K562 (cell line): ENCODE data around the gene HS2ST1. TPM values are rescaled to one million over a fixed set of nuclear protein-coding genes. Genes with fewer than 3 reads are reported as not detected.
A peak's percentile ranks its signal among the peaks of the same experiment; 100 is the strongest.

Experiments
- EP300 ChIP-seq: IDR thresholded peaks from 2 replicates; pipeline ENCODE4 v1.6.1; 2012; ENCODE audit warnings: low read length, improper control_type of control experiment
- FOSL1 ChIP-seq: fragments of 200-800 bp; sonication (Bioruptor generic); conservative IDR thresholded peaks from 2 replicates; pipeline ENCODE4 v1.6.1; 2016; ENCODE audit warnings: missing genetic modification characterization, missing compliant biosample characterization
- ILK ChIP-seq: fragments of 450-650 bp; IDR thresholded peaks from 2 replicates; pipeline ENCODE4 v1.6.1; 2016; ENCODE audit warnings: missing genetic modification characterization, low read depth, mild to moderate bottlenecking, missing compliant biosample characterization, moderate library complexity, borderline replicate concordance
- MYC ChIP-seq, 2 experiments: fragments of 250-450 bp in 1 of 2; sonication (Bioruptor Pico) in 1 of 2; IDR thresholded peaks; 2 replicates each; pipeline versions ENCODE4 v1.5.1 to v1.6.1; 2012 to 2021; ENCODE audit warnings: low read depth in 2 of 2, borderline replicate concordance in 1 of 2, improper control_type of control experiment in 1 of 2, low read length in 1 of 2, mild to moderate bottlenecking in 1 of 2, moderate library complexity in 1 of 2
- TRIM24 ChIP-seq, 2 experiments: fragments of 450-650 bp; IDR thresholded peaks; 2 replicates each; pipeline ENCODE4 v1.6.1; 2016
- ZNF224 ChIP-seq: sonication (generic); formaldehyde crosslinking; IDR thresholded peaks from 2 replicates; pipeline ENCODE4 v1.8.0; 2022; ENCODE audit warnings: mild to moderate bottlenecking, missing genetic modification reagents
- ZNF23 ChIP-seq: fragments of 250-450 bp; sonication (Bioruptor Pico); IDR thresholded peaks from 2 replicates; pipeline ENCODE4 v1.4.0; 2020; ENCODE audit warnings: mild to moderate bottlenecking
- polyA plus RNA-seq, 8 experiments: library from polyadenylated mRNA; depleted of rRNA in 4 of 8; stranded (reverse) in 5 of 8; unstranded in 3 of 8; fragments of >200 nt; fragmentation: Nextera tagmentation in 2 of 8; fragmentation: Illumina TruSeq in 1 of 8; extraction: Ambion mirVana in 2 of 8; extraction: Trizol in 1 of 8; gene quantifications; 2 replicates each; pipeline versions ENCODE4 v1.2.1 to v1.2.3, GENCODE V29; 2011 to 2014; ENCODE audit warnings: inconsistent platforms in 1 of 8, missing spikeins in 1 of 8
- total RNA-seq, 7 experiments: library from RNA; depleted of rRNA in 6 of 7; stranded (reverse); fragments of >200 nt in 6 of 7; fragmentation: Illumina TruSeq in 2 of 7; extraction: Trizol in 2 of 7; gene quantifications; 2 replicates each; pipeline versions ENCODE4 v1.2.1 to v1.2.3, GENCODE V29; 2011 to 2021; ENCODE audit warnings: low replicate concordance in 1 of 7
- TF ChIP-seq, protein P1 (sequence below), 2 experiments: fragments of 450-650 bp in 1 of 2; sonication (generic) in 1 of 2; formaldehyde crosslinking in 1 of 2; IDR thresholded peaks; 2 replicates each; pipeline versions ENCODE4 v1.7.1 to v1.9.0; 2016 to 2022; ENCODE audit warnings: inconsistent platforms in 1 of 2, mild to moderate bottlenecking in 1 of 2, missing genetic modification reagents in 1 of 2
- TF ChIP-seq, protein P2 (sequence below), 2 experiments: fragments of 450-650 bp in 1 of 2; IDR thresholded peaks; 2 replicates each; pipeline ENCODE4 v1.6.1; 2011 to 2017; ENCODE audit warnings: low read depth in 2 of 2, antibody characterized with exemption in 1 of 2, borderline replicate concordance in 1 of 2, low read length in 1 of 2, mild to moderate bottlenecking in 1 of 2, mixed read lengths in 1 of 2; ENCODE audit not compliant: control insufficient read depth in 1 of 2
- TF ChIP-seq, protein P3 (sequence below): sonication (generic); IDR thresholded peaks from 2 replicates; pipeline ENCODE4 v1.6.1; 2016
- TF ChIP-seq, protein P4 (sequence below): fragments of 450-650 bp; formaldehyde crosslinking; IDR thresholded peaks from 2 replicates; pipeline ENCODE4 v1.4.0; 2020; ENCODE audit warnings: mild to moderate bottlenecking

The HS2ST1 gene
- total and polyA plus RNA-seq, 9 of the 15 experiments (the other 6 are each of a cell fraction or from before 2014, with no cell fraction given) = 7.7 to 43.3 (median 25.8) TPM

DNA sequence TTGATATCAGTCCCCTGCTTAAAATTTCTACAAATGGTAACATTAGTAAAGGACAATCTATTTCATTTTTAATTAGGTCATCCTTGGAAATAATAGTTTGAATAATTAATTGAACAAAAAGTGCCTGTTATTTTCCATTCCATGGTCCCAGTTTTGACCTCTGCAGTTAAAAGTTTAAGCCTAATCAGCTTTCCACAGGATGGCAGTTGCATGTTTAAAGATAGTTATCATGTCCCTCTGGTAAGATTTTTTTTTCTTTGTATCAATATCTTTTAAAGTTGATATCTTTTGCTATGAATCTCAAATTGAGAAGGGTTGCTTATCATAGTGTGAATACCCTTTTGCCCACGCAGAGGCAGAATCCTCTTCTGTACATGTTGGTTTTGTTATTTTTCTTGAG lies 90.4 kb downstream of the HS2ST1 start (continued):
- TF ChIP-seq MYC (IDR thresholded peaks at IDR 0.05; ENCODE audit: low read depth, low read length) (no peak), MYC (CRISPR knock-in tag; IDR thresholded peaks at IDR 0.05; ENCODE audit: borderline replicate concordance, low read depth) (no peak), FOSL1 (tag) (0 out of 2 replicates have a peak, but pooled peaks have one; percentile 23), ZNF23 (CRISPR knock-in tag) (no peak), TRIM24 (IDR thresholded peaks at IDR 0.05) (peak in 1 of 2 experiments; percentile 29; a peak in 1 of 4 replicates), ZNF224 (CRISPR knock-in tag) (no peak), EP300 (peak; percentile 85), ILK (tag) (no peak)
- TF ChIP-seq, protein P1, sequence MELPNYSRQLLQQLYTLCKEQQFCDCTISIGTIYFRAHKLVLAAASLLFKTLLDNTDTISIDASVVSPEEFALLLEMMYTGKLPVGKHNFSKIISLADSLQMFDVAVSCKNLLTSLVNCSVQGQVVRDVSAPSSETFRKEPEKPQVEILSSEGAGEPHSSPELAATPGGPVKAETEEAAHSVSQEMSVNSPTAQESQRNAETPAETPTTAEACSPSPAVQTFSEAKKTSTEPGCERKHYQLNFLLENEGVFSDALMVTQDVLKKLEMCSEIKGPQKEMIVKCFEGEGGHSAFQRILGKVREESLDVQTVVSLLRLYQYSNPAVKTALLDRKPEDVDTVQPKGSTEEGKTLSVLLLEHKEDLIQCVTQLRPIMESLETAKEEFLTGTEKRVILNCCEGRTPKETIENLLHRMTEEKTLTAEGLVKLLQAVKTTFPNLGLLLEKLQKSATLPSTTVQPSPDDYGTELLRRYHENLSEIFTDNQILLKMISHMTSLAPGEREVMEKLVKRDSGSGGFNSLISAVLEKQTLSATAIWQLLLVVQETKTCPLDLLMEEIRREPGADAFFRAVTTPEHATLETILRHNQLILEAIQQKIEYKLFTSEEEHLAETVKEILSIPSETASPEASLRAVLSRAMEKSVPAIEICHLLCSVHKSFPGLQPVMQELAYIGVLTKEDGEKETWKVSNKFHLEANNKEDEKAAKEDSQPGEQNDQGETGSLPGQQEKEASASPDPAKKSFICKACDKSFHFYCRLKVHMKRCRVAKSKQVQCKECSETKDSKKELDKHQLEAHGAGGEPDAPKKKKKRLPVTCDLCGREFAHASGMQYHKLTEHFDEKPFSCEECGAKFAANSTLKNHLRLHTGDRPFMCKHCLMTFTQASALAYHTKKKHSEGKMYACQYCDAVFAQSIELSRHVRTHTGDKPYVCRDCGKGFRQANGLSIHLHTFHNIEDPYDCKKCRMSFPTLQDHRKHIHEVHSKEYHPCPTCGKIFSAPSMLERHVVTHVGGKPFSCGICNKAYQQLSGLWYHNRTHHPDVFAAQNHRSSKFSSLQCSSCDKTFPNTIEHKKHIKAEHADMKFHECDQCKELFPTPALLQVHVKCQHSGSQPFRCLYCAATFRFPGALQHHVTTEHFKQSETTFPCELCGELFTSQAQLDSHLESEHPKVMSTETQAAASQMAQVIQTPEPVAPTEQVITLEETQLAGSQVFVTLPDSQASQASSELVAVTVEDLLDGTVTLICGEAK (IDR thresholded peaks at IDR 0.05) = no peak
- TF ChIP-seq, protein P1 (CRISPR knock-in tag; IDR thresholded peaks at IDR 0.05) = no peak
- TF ChIP-seq, protein P2, sequence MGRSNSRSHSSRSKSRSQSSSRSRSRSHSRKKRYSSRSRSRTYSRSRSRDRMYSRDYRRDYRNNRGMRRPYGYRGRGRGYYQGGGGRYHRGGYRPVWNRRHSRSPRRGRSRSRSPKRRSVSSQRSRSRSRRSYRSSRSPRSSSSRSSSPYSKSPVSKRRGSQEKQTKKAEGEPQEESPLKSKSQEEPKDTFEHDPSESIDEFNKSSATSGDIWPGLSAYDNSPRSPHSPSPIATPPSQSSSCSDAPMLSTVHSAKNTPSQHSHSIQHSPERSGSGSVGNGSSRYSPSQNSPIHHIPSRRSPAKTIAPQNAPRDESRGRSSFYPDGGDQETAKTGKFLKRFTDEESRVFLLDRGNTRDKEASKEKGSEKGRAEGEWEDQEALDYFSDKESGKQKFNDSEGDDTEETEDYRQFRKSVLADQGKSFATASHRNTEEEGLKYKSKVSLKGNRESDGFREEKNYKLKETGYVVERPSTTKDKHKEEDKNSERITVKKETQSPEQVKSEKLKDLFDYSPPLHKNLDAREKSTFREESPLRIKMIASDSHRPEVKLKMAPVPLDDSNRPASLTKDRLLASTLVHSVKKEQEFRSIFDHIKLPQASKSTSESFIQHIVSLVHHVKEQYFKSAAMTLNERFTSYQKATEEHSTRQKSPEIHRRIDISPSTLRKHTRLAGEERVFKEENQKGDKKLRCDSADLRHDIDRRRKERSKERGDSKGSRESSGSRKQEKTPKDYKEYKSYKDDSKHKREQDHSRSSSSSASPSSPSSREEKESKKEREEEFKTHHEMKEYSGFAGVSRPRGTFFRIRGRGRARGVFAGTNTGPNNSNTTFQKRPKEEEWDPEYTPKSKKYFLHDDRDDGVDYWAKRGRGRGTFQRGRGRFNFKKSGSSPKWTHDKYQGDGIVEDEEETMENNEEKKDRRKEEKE (IDR thresholded peaks at IDR 0.05; ENCODE audit: borderline replicate concordance in 1 of 2, control insufficient read depth in 1 of 2, low read depth in 2 of 2, low read length in 1 of 2) = no peak
- TF ChIP-seq, protein P3, sequence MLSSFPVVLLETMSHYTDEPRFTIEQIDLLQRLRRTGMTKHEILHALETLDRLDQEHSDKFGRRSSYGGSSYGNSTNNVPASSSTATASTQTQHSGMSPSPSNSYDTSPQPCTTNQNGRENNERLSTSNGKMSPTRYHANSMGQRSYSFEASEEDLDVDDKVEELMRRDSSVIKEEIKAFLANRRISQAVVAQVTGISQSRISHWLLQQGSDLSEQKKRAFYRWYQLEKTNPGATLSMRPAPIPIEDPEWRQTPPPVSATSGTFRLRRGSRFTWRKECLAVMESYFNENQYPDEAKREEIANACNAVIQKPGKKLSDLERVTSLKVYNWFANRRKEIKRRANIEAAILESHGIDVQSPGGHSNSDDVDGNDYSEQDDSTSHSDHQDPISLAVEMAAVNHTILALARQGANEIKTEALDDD = no peak
- TF ChIP-seq, protein P4, sequence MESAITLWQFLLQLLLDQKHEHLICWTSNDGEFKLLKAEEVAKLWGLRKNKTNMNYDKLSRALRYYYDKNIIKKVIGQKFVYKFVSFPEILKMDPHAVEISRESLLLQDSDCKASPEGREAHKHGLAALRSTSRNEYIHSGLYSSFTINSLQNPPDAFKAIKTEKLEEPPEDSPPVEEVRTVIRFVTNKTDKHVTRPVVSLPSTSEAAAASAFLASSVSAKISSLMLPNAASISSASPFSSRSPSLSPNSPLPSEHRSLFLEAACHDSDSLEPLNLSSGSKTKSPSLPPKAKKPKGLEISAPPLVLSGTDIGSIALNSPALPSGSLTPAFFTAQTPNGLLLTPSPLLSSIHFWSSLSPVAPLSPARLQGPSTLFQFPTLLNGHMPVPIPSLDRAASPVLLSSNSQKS (CRISPR knock-in tag) = no peak
